GM12874 (cell line): ENCODE data around the gene GAGE10.

Source experiments
- TF ChIP-seq, protein P1 (sequence below): IDR thresholded peaks from 2 replicates; pipeline ENCODE4 v1.5.1; 2011; ENCODE audit warnings: low read depth, mild to moderate bottlenecking, control low read depth, low read length, moderate library complexity; ENCODE audit not compliant: insufficient read depth

GAGE10 gene

DNA sequence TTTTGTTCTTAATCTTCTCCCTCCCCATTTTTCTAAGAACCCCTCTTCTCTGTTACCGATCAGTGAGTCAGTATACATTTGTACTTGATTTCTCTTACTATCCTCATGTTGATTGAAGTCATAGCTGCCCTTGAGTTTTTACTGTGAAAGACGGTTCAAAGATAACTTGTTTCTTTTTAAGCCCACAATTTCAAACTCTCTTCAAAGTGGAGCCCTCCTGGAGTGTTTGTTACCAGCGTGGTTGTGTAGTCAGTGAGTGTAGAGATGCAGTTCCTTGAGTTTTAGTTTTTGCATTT is 26.0 kb upstream of the GAGE10 start:
- TF ChIP-seq, protein P1, sequence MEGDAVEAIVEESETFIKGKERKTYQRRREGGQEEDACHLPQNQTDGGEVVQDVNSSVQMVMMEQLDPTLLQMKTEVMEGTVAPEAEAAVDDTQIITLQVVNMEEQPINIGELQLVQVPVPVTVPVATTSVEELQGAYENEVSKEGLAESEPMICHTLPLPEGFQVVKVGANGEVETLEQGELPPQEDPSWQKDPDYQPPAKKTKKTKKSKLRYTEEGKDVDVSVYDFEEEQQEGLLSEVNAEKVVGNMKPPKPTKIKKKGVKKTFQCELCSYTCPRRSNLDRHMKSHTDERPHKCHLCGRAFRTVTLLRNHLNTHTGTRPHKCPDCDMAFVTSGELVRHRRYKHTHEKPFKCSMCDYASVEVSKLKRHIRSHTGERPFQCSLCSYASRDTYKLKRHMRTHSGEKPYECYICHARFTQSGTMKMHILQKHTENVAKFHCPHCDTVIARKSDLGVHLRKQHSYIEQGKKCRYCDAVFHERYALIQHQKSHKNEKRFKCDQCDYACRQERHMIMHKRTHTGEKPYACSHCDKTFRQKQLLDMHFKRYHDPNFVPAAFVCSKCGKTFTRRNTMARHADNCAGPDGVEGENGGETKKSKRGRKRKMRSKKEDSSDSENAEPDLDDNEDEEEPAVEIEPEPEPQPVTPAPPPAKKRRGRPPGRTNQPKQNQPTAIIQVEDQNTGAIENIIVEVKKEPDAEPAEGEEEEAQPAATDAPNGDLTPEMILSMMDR, result no peak

DNA sequence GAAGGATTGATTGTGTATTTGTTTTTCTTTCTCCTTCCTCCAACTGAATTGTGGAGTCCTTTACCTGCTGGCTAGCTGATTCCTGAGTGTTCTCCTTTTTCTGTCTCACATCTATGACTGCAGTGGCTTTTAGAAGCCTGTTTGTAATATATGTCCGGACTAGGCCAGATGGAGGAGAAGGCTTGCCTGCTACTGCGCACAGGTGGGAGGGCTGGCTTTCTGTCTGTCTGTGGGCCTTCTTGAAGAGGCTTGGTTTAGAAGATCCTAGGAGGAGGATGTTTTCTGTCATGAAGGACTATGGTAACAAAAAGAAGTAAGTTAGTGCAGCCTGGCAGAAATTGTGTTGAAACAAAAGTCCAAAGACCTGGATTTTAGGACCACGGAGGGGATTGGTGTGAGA is 25.4 kb upstream of the GAGE10 start:
- TF ChIP-seq, protein P1, result no peak

- TF ChIP-seq, protein P1, result no peak
Measured at GRCh38 chrX:49282647-49283011, 20.8 kb upstream of the GAGE10 start.

DNA sequence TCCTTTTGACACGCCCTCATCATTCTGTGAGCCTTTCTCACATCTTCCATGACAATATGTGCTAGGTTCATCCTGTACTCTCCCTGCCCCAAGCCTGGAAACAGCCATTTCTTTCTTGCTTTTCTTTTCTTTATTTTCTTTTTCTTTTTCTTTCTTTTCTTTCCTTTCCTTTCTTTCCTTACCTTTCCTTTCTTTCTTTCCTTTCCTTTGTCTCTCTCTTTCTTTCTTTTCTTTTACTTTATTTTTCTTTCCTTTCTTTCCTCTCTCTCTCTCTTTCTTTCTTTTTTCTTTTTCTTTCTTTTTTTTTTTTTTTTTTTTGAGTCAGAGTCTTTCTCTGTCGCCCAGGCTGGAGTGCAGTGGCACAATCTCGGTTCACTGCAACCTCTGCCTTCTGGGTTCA is 19.2 kb upstream of the GAGE10 start:
- TF ChIP-seq, protein P1, result no peak

DNA sequence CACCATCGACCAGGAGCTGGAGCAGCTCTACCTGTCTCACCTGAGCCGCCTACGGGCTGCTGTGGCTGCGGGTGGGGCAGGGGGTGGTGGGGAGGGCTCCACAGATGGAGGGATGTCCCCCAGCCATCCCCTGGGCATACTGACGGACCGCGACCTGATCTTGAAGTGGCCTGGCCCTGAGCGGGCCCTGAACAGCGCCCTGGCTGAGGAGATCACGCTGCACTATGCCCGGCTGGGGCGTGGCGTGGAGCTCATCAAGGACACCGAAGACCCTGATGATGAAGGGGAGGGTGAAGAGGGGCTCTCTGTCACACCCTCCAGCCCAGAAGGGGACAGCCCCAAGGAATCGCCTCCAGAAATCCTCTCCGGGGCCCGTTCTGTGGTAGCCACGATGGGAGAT is 17.3 kb upstream of the GAGE10 start:
- TF ChIP-seq, protein P1, result no peak

- TF ChIP-seq, protein P1, result no peak
Measured at GRCh38 chrX:49286581-49286980, 16.9 kb upstream of the GAGE10 start.

- TF ChIP-seq, protein P1, result no peak
Measured at GRCh38 chrX:49287665-49288064, 15.8 kb upstream of the GAGE10 start.

- TF ChIP-seq, protein P1, result no peak
Measured at GRCh38 chrX:49290215-49290614, 13.2 kb upstream of the GAGE10 start.
